CD14-positive monocyte (primary cell): ENCODE data around the gene SEPTIN8. TPM values are rescaled to one million over a fixed set of nuclear protein-coding genes. Genes with fewer than 3 reads are reported as not detected.
A peak's percentile ranks its signal among the peaks of the same experiment; 100 is the strongest.

Experiments used
- DNase-seq, 3 donors: peaks; one replicate each; pipeline ENCODE4 v3.0.0-alpha.2; 2011 to 2022
- H2AFZ ChIP-seq: 2 replicates; pipeline ENCODE4 v1.6.0; 2012; ENCODE audit warnings: mild to moderate bottlenecking, low read depth, low read length, inconsistent platforms; ENCODE audit not compliant: insufficient read depth, poor library complexity, severe bottlenecking
- H3K27ac ChIP-seq, 2 donors: 1 replicate in 1 of 2; 2 replicates in 1 of 2; pipeline ENCODE4 v1.5.1; 2012 to 2013; ENCODE audit warnings: low read length in 2 of 2, control low read depth in 1 of 2, inconsistent platforms in 1 of 2, low read depth in 1 of 2, mild to moderate bottlenecking in 1 of 2
- H3K27me3 ChIP-seq, 2 donors: one replicate each; pipeline versions ENCODE4 v1.6.0 to v1.6.1; 2011 to 2013; ENCODE audit warnings: low read length in 2 of 2; ENCODE audit not compliant: control insufficient read depth in 2 of 2, insufficient read depth in 2 of 2
- H3K36me3 ChIP-seq, 2 donors: replicated peaks in 1 of 2; 1 replicate in 1 of 2; 2 replicates in 1 of 2; pipeline versions ENCODE4 v1.5.1 to v1.6.1; 2012 to 2013; ENCODE audit warnings: low read length in 2 of 2, control low read depth in 1 of 2, inconsistent platforms in 1 of 2, mild to moderate bottlenecking in 1 of 2; ENCODE audit not compliant: insufficient read depth in 2 of 2, control insufficient read depth in 1 of 2
- H3K4me1 ChIP-seq, 2 donors: 1 replicate in 1 of 2; 2 replicates in 1 of 2; pipeline versions ENCODE4 v1.5.1 to v1.6.1; 2012 to 2013; ENCODE audit warnings: low read length in 2 of 2, control low read depth in 1 of 2, inconsistent platforms in 1 of 2, mild to moderate bottlenecking in 1 of 2, moderate library complexity in 1 of 2; ENCODE audit not compliant: insufficient read depth in 2 of 2, control insufficient read depth in 1 of 2
- H3K4me2 ChIP-seq: replicated peaks from 2 replicates; pipeline ENCODE3; 2012; ENCODE audit warnings: low read length, moderate library complexity, mild to moderate bottlenecking; ENCODE audit not compliant: poor library complexity, severe bottlenecking; ENCODE audit errors: extremely low read depth
- H3K4me3 ChIP-seq, 3 experiments: fragments of 200-600 bp in 1 of 3; sonication (generic) in 1 of 3; replicated peaks in 1 of 3; 1 replicate in 2 of 3; 2 replicates in 1 of 3; pipeline ENCODE4 v1.5.1; 2011 to 2013; ENCODE audit warnings: low read length in 3 of 3, mild to moderate bottlenecking in 3 of 3, control low read depth in 2 of 3, low read depth in 2 of 3, inconsistent platforms in 1 of 3, moderate library complexity in 1 of 3
- H3K79me2 ChIP-seq: 2 replicates; pipeline ENCODE4 v1.6.0; 2012; ENCODE audit warnings: mild to moderate bottlenecking, control low read depth, inconsistent platforms, low read length, moderate library complexity; ENCODE audit not compliant: insufficient read depth
- H3K9ac ChIP-seq: 2 replicates; pipeline ENCODE4 v1.6.0; 2017; ENCODE audit warnings: low read length, mild to moderate bottlenecking; ENCODE audit not compliant: insufficient read depth, poor library complexity, severe bottlenecking
- H3K9me3 ChIP-seq, 2 donors: replicated peaks in 1 of 2; 1 replicate in 1 of 2; 2 replicates in 1 of 2; pipeline versions ENCODE4 v1.5.1 to v1.6.1; 2012 to 2013; ENCODE audit warnings: low read length in 2 of 2, control low read depth in 1 of 2; ENCODE audit not compliant: control insufficient read depth in 1 of 2, insufficient read depth in 1 of 2
- H4K20me1 ChIP-seq: 2 replicates; pipeline ENCODE4 v1.6.0; 2012; ENCODE audit warnings: mild to moderate bottlenecking, low read length, control low read depth, moderate library complexity; ENCODE audit not compliant: insufficient read depth
- H3K27ac Mint-ChIP-seq, 7 donors: one replicate each; pipeline ENCODE4 v1.8.0; 2020; ENCODE audit warnings: mild to moderate bottlenecking in 7 of 7, mixed read lengths in 7 of 7, moderate library complexity in 6 of 7, inconsistent platforms in 2 of 7
- H3K27me3 Mint-ChIP-seq, 3 donors: one replicate each; pipeline ENCODE4 v1.8.0; 2021 to 2022; ENCODE audit warnings: low read depth in 3 of 3, mild to moderate bottlenecking in 3 of 3, mixed read lengths in 3 of 3, moderate library complexity in 3 of 3, inconsistent platforms in 1 of 3
- H3K36me3 Mint-ChIP-seq, 2 donors: one replicate each; pipeline ENCODE4 v1.8.0; 2020; ENCODE audit warnings: mixed read lengths in 2 of 2, inconsistent platforms in 1 of 2, mild to moderate bottlenecking in 1 of 2
- H3K4me1 Mint-ChIP-seq: one replicate; pipeline ENCODE4 v1.8.0; 2020; ENCODE audit warnings: mild to moderate bottlenecking, mixed read lengths
- H3K4me3 Mint-ChIP-seq, 2 donors: one replicate each; pipeline ENCODE4 v1.8.0; 2020; ENCODE audit warnings: mild to moderate bottlenecking in 2 of 2, mixed read lengths in 2 of 2, moderate library complexity in 1 of 2
- H3K9me3 Mint-ChIP-seq, 7 donors: one replicate each; pipeline ENCODE4 v1.8.0; 2020 to 2022; ENCODE audit warnings: mixed read lengths in 7 of 7, mild to moderate bottlenecking in 6 of 7, moderate library complexity in 6 of 7, inconsistent platforms in 2 of 7
- WGBS: methylation state at CpG from one replicate; pipeline ENCODE4 v1.1.5; 2013; ENCODE audit warnings: missing lambda C conversion rate; ENCODE audit not compliant: insufficient coverage; 5-methylcytosine and 5-hydroxymethylcytosine counted together
- intact Hi-C, 2 donors: fragments of 100-400 bp; cut with micrococcal nuclease; formaldehyde crosslinking; loops; one replicate each; pipeline versions ENCODE4 v1.15.0 to v1.15.1; 2023
- polyA plus RNA-seq, 3 donors: library from polyadenylated mRNA; depleted of rRNA in 1 of 3; unstranded in 2 of 3; stranded (reverse) in 1 of 3; fragments of 300-500 nt in 2 of 3; fragments of >200 nt in 1 of 3; fragmentation: Illumina TruSeq in 2 of 3; gene quantifications; 1 replicate in 2 of 3; 2 replicates in 1 of 3; pipeline ENCODE4 v1.2.3, GENCODE V29; 2012 to 2021
- TF ChIP-seq, protein P1 (sequence below): fragments of 200-600 bp; IDR thresholded peaks from one replicate; pipeline ENCODE4 v1.8.0; 2022; ENCODE audit warnings: antibody characterized with exemption, mild to moderate bottlenecking

Gene SEPTIN8
- polyA plus RNA-seq, 3 donors, result 0.36 to 5.0 (median 0.54) TPM

DNA sequence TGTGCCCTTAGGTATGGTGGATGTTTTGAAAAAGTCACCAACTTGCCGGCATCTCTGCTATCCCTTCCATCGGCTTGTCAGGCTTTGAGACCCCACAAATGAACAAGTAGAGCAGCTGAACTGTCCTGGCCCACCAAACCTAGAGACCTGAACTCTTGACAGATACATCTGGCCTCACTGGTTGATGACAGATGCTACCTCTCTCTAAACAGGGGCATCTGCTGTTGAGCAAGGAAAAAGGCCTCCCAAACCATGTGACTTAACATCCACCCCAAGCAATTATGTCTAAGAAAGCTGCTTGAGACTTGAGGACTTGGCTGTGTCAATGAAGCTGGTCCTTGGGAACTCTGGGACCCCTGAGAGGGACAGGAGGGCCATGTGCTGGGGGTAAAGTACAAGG, 27.5 kb downstream of the SEPTIN8 start:
- Histone ChIP-seq H3K4me3 (no peak overlapping the region), H4K20me1 (no peaks in the 10 kb centered on the region), H3K4me1 (peaks cover 5 to 12% of the 10 kb centered on the region in 2 donors), H3K4me2 (no peak overlapping the region), H3K79me2 (no peaks in the 10 kb centered on the region), H3K36me3 (no peaks in the 10 kb centered on the region), H2AFZ (no peak overlapping the region), H3K9ac (no peak overlapping the region), H3K27ac (no peak overlapping the region), H3K27me3 (peaks cover 40 to 49% of the 10 kb centered on the region in 2 donors), H3K9me3 (peaks cover 0 to 23% of the 10 kb centered on the region in 2 donors)
- TF ChIP-seq, protein P1, sequence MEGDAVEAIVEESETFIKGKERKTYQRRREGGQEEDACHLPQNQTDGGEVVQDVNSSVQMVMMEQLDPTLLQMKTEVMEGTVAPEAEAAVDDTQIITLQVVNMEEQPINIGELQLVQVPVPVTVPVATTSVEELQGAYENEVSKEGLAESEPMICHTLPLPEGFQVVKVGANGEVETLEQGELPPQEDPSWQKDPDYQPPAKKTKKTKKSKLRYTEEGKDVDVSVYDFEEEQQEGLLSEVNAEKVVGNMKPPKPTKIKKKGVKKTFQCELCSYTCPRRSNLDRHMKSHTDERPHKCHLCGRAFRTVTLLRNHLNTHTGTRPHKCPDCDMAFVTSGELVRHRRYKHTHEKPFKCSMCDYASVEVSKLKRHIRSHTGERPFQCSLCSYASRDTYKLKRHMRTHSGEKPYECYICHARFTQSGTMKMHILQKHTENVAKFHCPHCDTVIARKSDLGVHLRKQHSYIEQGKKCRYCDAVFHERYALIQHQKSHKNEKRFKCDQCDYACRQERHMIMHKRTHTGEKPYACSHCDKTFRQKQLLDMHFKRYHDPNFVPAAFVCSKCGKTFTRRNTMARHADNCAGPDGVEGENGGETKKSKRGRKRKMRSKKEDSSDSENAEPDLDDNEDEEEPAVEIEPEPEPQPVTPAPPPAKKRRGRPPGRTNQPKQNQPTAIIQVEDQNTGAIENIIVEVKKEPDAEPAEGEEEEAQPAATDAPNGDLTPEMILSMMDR, result no peak
- Mint-ChIP-seq H3K4me1 (peaks cover 2% of the 10 kb centered on the region), H3K27me3 (peaks cover 48 to 66% (median 49%) of the 10 kb centered on the region in 3 donors), H3K4me3 (no peak overlapping the region), H3K27ac (no peak overlapping the region), H3K36me3 (no peaks in the 10 kb centered on the region), H3K9me3 (peaks cover 0 to 11% (median 2%) of the 10 kb centered on the region in 7 donors)
- no peak for DNase-seq
- intact Hi-C loops, result no loop called here
- no CpG with 5 or more reads among the region's 2 CpGs for WGBS

DNA sequence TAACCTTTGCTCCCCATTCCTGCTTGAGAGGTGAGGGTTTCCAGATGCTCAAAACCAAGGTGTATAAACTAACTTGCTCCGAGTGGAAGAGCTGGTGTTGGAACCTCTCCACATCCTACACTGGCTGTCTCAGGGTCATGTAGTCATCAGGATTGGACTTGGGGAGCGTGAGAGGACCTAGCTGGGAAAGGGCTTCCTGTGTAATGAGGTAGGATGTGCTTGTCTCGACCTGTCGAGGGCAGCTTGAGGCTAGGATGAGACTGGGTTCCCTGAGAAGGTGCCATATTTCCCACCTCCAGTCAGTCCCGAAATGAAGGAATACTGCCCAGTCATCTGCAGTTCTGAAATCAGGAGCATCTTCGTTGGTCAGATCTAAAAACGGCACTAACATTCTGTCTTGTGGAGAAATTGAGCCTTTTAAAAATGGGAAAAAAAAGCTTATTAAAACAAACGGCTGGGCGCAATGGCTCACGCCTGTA, 28.5 kb downstream of the SEPTIN8 start:
- TF ChIP-seq, protein P1, result no peak
- Histone ChIP-seq H3K9ac (no peak overlapping the region), H2AFZ (no peak overlapping the region), H3K9me3 (peaks cover 0 to 23% of the 10 kb centered on the region in 2 donors), H3K27ac (no peak overlapping the region), H3K4me1 (peaks cover 5 to 12% of the 10 kb centered on the region in 2 donors), H4K20me1 (no peaks in the 10 kb centered on the region), H3K27me3 (peaks cover 40 to 55% of the 10 kb centered on the region in 2 donors), H3K36me3 (no peaks in the 10 kb centered on the region), H3K4me3 (no peak overlapping the region), H3K79me2 (no peaks in the 10 kb centered on the region), H3K4me2 (no peak overlapping the region)
- WGBS, result 88% methylated on average over 6 of the region's 10 CpGs
- H3K4me1 Mint-ChIP-seq, result peaks cover 2% of the 10 kb centered on the region
- intact Hi-C loops, result no loop called here
- H3K9me3 Mint-ChIP-seq, result peaks cover 0 to 11% (median 2%) of the 10 kb centered on the region in 7 donors
- no peak overlapping the region for H3K27ac Mint-ChIP-seq
- H3K27me3 Mint-ChIP-seq, result peaks cover 52 to 68% (median 53%) of the 10 kb centered on the region in 3 donors
- no peaks in the 10 kb centered on the region for H3K36me3 Mint-ChIP-seq
- DNase-seq, result no peak
- peak overlapping the region in 1 of 2 donors; percentile 73 for H3K4me3 Mint-ChIP-seq
